ENCODE results near the gene DPCD. TPM values are rescaled to one million over a fixed set of nuclear protein-coding genes. Genes with fewer than 3 reads are reported as not detected.

The DPCD gene
- total and polyA plus RNA-seq, 8 donors = 4.7 to 17.0 (median 7.1) TPM

- Histone ChIP-seq H3K4me1 (no peaks in the 10 kb centered on the region), H3K9me3 (no peaks in the 10 kb centered on the region), H3K27ac (no peak overlapping the region), H3K36me3 (no peaks in the 10 kb centered on the region), H3K4me3 (no peak overlapping the region), H3K27me3 (peaks cover 0 to 14% (median 2%) of the 10 kb centered on the region in 4 donors)
- ATAC-seq (no peak), FAIRE-seq (no peak), DNase-seq (peak in 1 of 6 donors; percentile 2)
- WGBS, 2 donors = 51 to 53% methylated on average over 3 of the region's 3 CpGs
- intact Hi-C loops (cut with DNase I) = no loop called here
- TF ChIP-seq CTCF (IDR thresholded peaks at IDR 0.05) = no peak
Measured at GRCh38 chr10:101563007-101563406, 25.1 kb upstream of the DPCD start.

GRCh38 chr10:101563497-101564040, 24.6 kb upstream of the DPCD start:
- H3K36me3 ChIP-seq = no peaks in the 10 kb centered on the region
- DNase-seq = peak in 1 of 6 donors; percentile 2
- no peak overlapping the region for H3K27ac ChIP-seq
- 46 to 59% methylated on average over 11 of the region's 11 CpGs for WGBS, 2 donors
- peaks cover 0 to 15% (median 2%) of the 10 kb centered on the region in 4 donors for H3K27me3 ChIP-seq
- FAIRE-seq = no peak
- TF ChIP-seq CTCF (IDR thresholded peaks at IDR 0.05) = no peak
- H3K4me3 ChIP-seq = no peak overlapping the region
- H3K9me3 ChIP-seq = no peaks in the 10 kb centered on the region
- intact Hi-C loops (cut with DNase I) = no loop called here
- no peak for ATAC-seq
- no peaks in the 10 kb centered on the region for H3K4me1 ChIP-seq

GRCh38 chr10:101564490-101564991, 23.6 kb upstream of the DPCD start:
- intact Hi-C loops (cut with DNase I) = no loop called here
- ATAC-seq (no peak), DNase-seq (peak in 1 of 6 donors; percentile 5), FAIRE-seq (no peak)
- H3K27ac ChIP-seq = no peak overlapping the region
- no peaks in the 10 kb centered on the region for H3K9me3 ChIP-seq
- 73 to 79% methylated on average over 15 of the region's 15 CpGs for WGBS, 2 donors
- TF ChIP-seq CTCF (IDR thresholded peaks at IDR 0.05) = no peak
- no peak overlapping the region for H3K4me3 ChIP-seq
- H3K27me3 ChIP-seq = peaks cover 0 to 18% (median 2%) of the 10 kb centered on the region in 4 donors
- H3K36me3 ChIP-seq = no peaks in the 10 kb centered on the region
- H3K4me1 ChIP-seq = peaks cover 1 to 2% (median 2%) of the 10 kb centered on the region in 3 donors

- no peak overlapping the region for H3K27ac ChIP-seq
- DNase-seq = peak in 2 of 6 donors; percentile 3 to 4
- peaks cover 7% of the 10 kb centered on the region in 3 donors for H3K4me1 ChIP-seq
- no peaks in the 10 kb centered on the region for H3K36me3 ChIP-seq
- no peak for FAIRE-seq
- WGBS, 2 donors = 73 to 76% methylated on average over 5 of the region's 5 CpGs
- peaks cover 0 to 18% (median 2%) of the 10 kb centered on the region in 4 donors for H3K27me3 ChIP-seq
- no peak overlapping the region for H3K4me3 ChIP-seq
- no peaks in the 10 kb centered on the region for H3K9me3 ChIP-seq
- intact Hi-C loops (cut with DNase I) = loop anchor here in 1 of 3 donors (5.0 kb wide), 1 partner anchor 353 kb away; no protein-coding TSS in a partner anchor
- ATAC-seq = no peak
- no peak for TF ChIP-seq CTCF (IDR thresholded peaks at IDR 0.05)
Measured at GRCh38 chr10:101565370-101565900, 22.7 kb upstream of the DPCD start.

GRCh38 chr10:101565936-101566332, 22.2 kb upstream of the DPCD start:
- intact Hi-C loops (cut with DNase I) = loop anchor here in 1 of 3 donors (5.0 kb wide), 1 partner anchor 354 kb away; no protein-coding TSS in a partner anchor
- 54 to 56% methylated on average over 8 of the region's 8 CpGs for WGBS, 2 donors
- Histone ChIP-seq H3K27me3 (peaks cover 0 to 18% (median 2%) of the 10 kb centered on the region in 4 donors), H3K9me3 (no peaks in the 10 kb centered on the region), H3K4me3 (no peak overlapping the region), H3K36me3 (no peaks in the 10 kb centered on the region), H3K4me1 (peaks cover 7 to 12% (median 7%) of the 10 kb centered on the region in 3 donors), H3K27ac (no peak overlapping the region)
- no peak for FAIRE-seq
- no peak for TF ChIP-seq CTCF (IDR thresholded peaks at IDR 0.05)
- DNase-seq = peak in 1 of 6 donors; percentile 6
- ATAC-seq = no peak

Data from pancreas (tissue), 10 donors.